GM12872 (cell line): Measurements from ENCODE around the gene SMAD9.

Source experiments
- TF ChIP-seq, protein P1 (sequence below): IDR thresholded peaks from 3 replicates; pipeline ENCODE4 v1.5.1; 2011; ENCODE audit warnings: low read depth, mild to moderate bottlenecking, low read length, moderate library complexity; ENCODE audit not compliant: insufficient read depth

The SMAD9 gene

GRCh38 chr13:36917311-36917710, 2.7 kb downstream of the SMAD9 start:
- TF ChIP-seq, protein P1, sequence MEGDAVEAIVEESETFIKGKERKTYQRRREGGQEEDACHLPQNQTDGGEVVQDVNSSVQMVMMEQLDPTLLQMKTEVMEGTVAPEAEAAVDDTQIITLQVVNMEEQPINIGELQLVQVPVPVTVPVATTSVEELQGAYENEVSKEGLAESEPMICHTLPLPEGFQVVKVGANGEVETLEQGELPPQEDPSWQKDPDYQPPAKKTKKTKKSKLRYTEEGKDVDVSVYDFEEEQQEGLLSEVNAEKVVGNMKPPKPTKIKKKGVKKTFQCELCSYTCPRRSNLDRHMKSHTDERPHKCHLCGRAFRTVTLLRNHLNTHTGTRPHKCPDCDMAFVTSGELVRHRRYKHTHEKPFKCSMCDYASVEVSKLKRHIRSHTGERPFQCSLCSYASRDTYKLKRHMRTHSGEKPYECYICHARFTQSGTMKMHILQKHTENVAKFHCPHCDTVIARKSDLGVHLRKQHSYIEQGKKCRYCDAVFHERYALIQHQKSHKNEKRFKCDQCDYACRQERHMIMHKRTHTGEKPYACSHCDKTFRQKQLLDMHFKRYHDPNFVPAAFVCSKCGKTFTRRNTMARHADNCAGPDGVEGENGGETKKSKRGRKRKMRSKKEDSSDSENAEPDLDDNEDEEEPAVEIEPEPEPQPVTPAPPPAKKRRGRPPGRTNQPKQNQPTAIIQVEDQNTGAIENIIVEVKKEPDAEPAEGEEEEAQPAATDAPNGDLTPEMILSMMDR, result no peak

DNA sequence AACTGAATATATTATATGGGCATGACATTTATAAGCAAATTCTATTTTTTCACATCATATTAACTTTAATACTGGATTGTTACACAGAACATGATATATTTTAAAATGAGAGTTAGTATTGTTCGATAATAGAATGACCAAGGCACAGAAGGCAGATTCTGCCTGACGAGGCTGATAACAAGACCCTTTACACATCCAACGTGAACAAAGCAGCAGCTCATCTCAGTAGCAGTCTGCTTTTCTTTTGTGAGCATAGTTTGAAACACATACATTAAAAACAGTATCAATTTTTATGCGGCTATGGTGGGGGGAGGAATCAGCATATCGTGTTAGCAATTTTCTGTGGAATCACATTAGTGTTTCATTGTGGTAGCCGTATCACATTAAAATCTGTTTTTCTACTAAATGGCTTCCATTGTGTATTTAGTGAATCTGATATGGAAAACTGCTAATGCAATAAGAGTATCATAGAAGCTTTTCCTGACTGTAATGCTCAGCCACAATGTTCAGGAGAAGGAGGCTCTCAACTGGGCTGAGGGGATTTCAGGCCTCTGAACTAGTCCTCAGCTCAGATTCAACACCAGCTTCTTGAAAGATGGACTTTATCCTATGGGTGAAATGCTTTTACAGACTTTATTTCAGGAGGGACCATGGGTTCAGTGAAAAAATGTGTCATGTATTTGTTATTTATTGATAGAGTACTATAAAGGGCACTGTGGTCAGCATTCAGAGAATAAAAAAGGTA, 4.0 kb downstream of the SMAD9 start:
- TF ChIP-seq, protein P1, result no peak

- TF ChIP-seq, protein P1, result no peak
Measured at GRCh38 chr13:36915106-36915505, 4.9 kb downstream of the SMAD9 start.

GRCh38 chr13:36914648-36915047, 5.4 kb downstream of the SMAD9 start:
- TF ChIP-seq, protein P1, result no peak

DNA sequence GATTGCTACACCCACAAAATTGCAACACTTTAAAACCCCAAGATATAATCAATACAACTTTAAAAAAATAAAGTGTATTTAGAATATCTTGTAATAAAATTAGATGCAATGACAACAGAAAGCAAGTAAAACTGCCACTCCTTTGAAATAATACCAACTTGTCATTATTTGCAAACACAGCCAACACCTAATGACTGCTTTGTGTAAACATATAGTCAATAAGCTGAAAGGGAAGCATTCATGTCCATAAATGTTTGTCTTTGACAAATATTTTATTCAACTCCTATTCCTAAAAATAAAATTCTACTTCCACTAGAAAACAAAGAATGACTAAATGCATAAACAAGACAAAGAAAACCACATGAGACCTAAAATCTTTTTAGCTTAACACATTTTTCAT, 6.6 kb downstream of the SMAD9 start:
- TF ChIP-seq, protein P1, result no peak

- TF ChIP-seq, protein P1, result no peak
Measured at GRCh38 chr13:36912973-36913372, 7.1 kb downstream of the SMAD9 start.

DNA sequence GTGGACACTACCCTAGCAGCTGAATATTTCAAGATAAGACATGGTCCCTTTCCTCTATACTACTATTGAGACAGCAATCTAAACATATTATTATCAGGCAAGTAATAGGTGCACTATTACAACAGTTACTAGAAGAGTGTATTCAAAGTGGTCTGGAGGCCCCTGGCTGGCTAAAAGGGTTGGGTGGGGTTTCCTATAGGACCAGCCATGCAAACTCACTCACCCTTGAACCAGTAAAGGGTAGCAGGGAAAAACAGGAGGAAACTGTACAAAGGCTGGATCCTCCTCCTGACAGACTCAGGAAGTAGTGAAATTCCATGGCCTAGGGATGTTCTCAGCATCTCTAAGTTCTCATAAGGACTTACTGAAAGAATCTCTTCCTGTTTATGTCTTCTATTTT, 7.7 kb downstream of the SMAD9 start:
- TF ChIP-seq, protein P1, result no peak
